HCT116 (cell line): ENCODE data around the gene CAMSAP3. TPM values are rescaled to one million over a fixed set of nuclear protein-coding genes. Genes with fewer than 3 reads are reported as not detected.

Experiments used
- ATAC-seq: fragments of 200-7000 bp; cut with Tn5 transposase; 2 replicates; pipeline ENCODE4 v1.9.1; 2020; ENCODE audit warnings: mild to moderate bottlenecking, moderate library complexity
- BruUV-seq: library from RNA; stranded (reverse); fragments of 400-500 nt; replicated peaks from 2 replicates; lab custom pipeline; 2021; lab: Mats Ljungman, UMichigan
- CTCF ChIA-PET: fragments of 300-600 bp; sonication (Branson Sonifier 250); formaldehyde crosslinking; loops from one replicate; lab custom pipeline; 2021; ENCODE audit warnings: antibody characterized with exemption; lab: Charles Lee
- POLR2A ChIA-PET: fragments of 300-600, 350-600 bp; sonication (Branson Sonifier 250); formaldehyde crosslinking; loops from one replicate; lab custom pipeline; 2021; ENCODE audit warnings: antibody characterized with exemption; lab: Charles Lee
- RAD21 ChIA-PET, 2 experiments: fragments of 300-600 bp; sonication (Branson Sonifier 250); formaldehyde crosslinking; loops; one replicate each; lab custom pipeline; 2023; ENCODE audit warnings: low total read pairs in 2 of 2; ENCODE audit not compliant: uncharacterized antibody in 2 of 2, unreplicated experiment in 2 of 2, low non-redundant PET in 1 of 2; lab: Charles Lee
- DNase-seq: peaks from one replicate; pipeline ENCODE4 v3.0.0-alpha.2; 2010; ENCODE audit warnings: low read depth, low spot score
- H2AFZ ChIP-seq: fragments of 200-600 bp; shearing (Covaris generic), sonication (generic); 2 replicates; pipeline ENCODE4 v1.6.1; 2017; ENCODE audit warnings: low read depth, mixed run types, mixed read lengths, antibody characterized with exemption, low read length; ENCODE audit not compliant: poor library complexity, severe bottlenecking
- H3K27ac ChIP-seq: 2 replicates; pipeline ENCODE4 v1.5.1; 2012; ENCODE audit warnings: low read depth, low read length
- H3K27me3 ChIP-seq: fragments of 200-600 bp; sonication (generic); 2 replicates; pipeline ENCODE4 v1.6.1; 2016; ENCODE audit warnings: mixed run types, low read length, mixed read lengths; ENCODE audit not compliant: insufficient read depth
- H3K36me3 ChIP-seq, 2 experiments: fragments of 200-500 bp in 1 of 2; fragments of 200-600 bp in 1 of 2; sonication (Bioruptor generic) in 1 of 2; sonication (generic) in 1 of 2; 2 replicates each; pipeline versions ENCODE4 v1.5.1 to v1.6.1; 2014 to 2016; ENCODE audit warnings: low read length in 2 of 2, inconsistent platforms in 1 of 2, mixed read lengths in 1 of 2, mixed run types in 1 of 2; ENCODE audit not compliant: insufficient read depth in 2 of 2, control insufficient read depth in 1 of 2
- H3K4me1 ChIP-seq, 2 experiments: fragments of 200-600 bp in 1 of 2; sonication (generic) in 1 of 2; 2 replicates each; pipeline versions ENCODE4 v1.5.1 to v1.6.1; 2012 to 2017; ENCODE audit warnings: low read length in 2 of 2, inconsistent platforms in 1 of 2, mild to moderate bottlenecking in 1 of 2, mixed read lengths in 1 of 2, mixed run types in 1 of 2, moderate library complexity in 1 of 2; ENCODE audit not compliant: insufficient read depth in 2 of 2, control insufficient read depth in 1 of 2
- H3K4me2 ChIP-seq: fragments of 200-600 bp; sonication (generic); 2 replicates; pipeline ENCODE4 v1.6.1; 2017; ENCODE audit warnings: mixed run types, low read length, mixed read lengths
- H3K4me3 ChIP-seq, 2 experiments: fragments of 200-600 bp in 1 of 2; sonication (generic) in 1 of 2; replicated peaks in 1 of 2; 2 replicates each; pipeline ENCODE4 v1.5.1; 2011 to 2016; ENCODE audit warnings: low read length in 2 of 2, control low read depth in 1 of 2, low read depth in 1 of 2, mild to moderate bottlenecking in 1 of 2, mixed read lengths in 1 of 2, mixed run types in 1 of 2
- H3K79me2 ChIP-seq: fragments of 200-600 bp; sonication (generic); 2 replicates; pipeline ENCODE4 v1.6.1; 2017; ENCODE audit warnings: mild to moderate bottlenecking, mixed run types, low read length, moderate library complexity, mixed read lengths; ENCODE audit not compliant: insufficient read depth
- H3K9ac ChIP-seq: fragments of 200-600 bp; sonication (generic); 2 replicates; pipeline ENCODE4 v1.6.1; 2016; ENCODE audit warnings: low read length, mixed read lengths
- H3K9me2 ChIP-seq: fragments of 200-600 bp; sonication (generic), shearing (Covaris generic); 2 replicates; pipeline ENCODE4 v1.6.1; 2017; ENCODE audit warnings: mixed run types, mild to moderate bottlenecking, moderate library complexity; ENCODE audit not compliant: insufficient read depth
- H3K9me3 ChIP-seq, 2 experiments: fragments of 200-500 bp in 1 of 2; fragments of 200-600 bp in 1 of 2; sonication (Bioruptor generic) in 1 of 2; sonication (generic) in 1 of 2; 2 replicates each; pipeline ENCODE4 v1.6.1; 2014 to 2017; ENCODE audit warnings: low read length in 2 of 2, mixed read lengths in 2 of 2, inconsistent platforms in 1 of 2, low read depth in 1 of 2, mild to moderate bottlenecking in 1 of 2, mixed run types in 1 of 2, moderate library complexity in 1 of 2; ENCODE audit not compliant: control insufficient read depth in 1 of 2, insufficient read depth in 1 of 2
- H4K20me1 ChIP-seq: fragments of 200-600 bp; sonication (generic), shearing (Covaris generic); 2 replicates; pipeline ENCODE4 v1.6.1; 2017; ENCODE audit warnings: mixed run types, mild to moderate bottlenecking, moderate library complexity; ENCODE audit not compliant: insufficient read depth
- ATF3 ChIP-seq: IDR thresholded peaks from 2 replicates; pipeline ENCODE4 v1.6.1; 2012
- CEBPB ChIP-seq: IDR thresholded peaks from 2 replicates; pipeline ENCODE4 v1.6.1; 2012; ENCODE audit warnings: low read depth
- CTCF ChIP-seq, 3 experiments: fragments of 200-600 bp in 1 of 3; sonication (generic) in 1 of 3; IDR thresholded peaks in 2 of 3; conservative IDR thresholded peaks in 1 of 3; 2 replicates each; pipeline ENCODE4 v1.5.1; 2012 to 2017; ENCODE audit warnings: low read depth in 2 of 3, low read length in 2 of 3, antibody characterized with exemption in 1 of 3, borderline replicate concordance in 1 of 3, control low read depth in 1 of 3, mild to moderate bottlenecking in 1 of 3, mixed read lengths in 1 of 3, mixed run types in 1 of 3, moderate library complexity in 1 of 3; ENCODE audit not compliant: insufficient read depth in 1 of 3
- EGR1 ChIP-seq: IDR thresholded peaks from 2 replicates; pipeline ENCODE4 v1.6.1; 2012; ENCODE audit warnings: low read depth
- ELF1 ChIP-seq: IDR thresholded peaks from 2 replicates; pipeline ENCODE4 v1.6.1; 2012; ENCODE audit warnings: low read depth, borderline replicate concordance
- FOSL1 ChIP-seq: IDR thresholded peaks from 2 replicates; pipeline ENCODE4 v1.6.1; 2012; ENCODE audit warnings: low read depth
- MAX ChIP-seq: IDR thresholded peaks from 2 replicates; pipeline ENCODE4 v1.6.1; 2012
- POLR2A ChIP-seq: IDR thresholded peaks from 2 replicates; pipeline ENCODE4 v1.7.0; 2011; ENCODE audit warnings: borderline replicate concordance; ENCODE audit not compliant: insufficient read depth, insufficient read length; ENCODE audit errors: extremely low read depth
- REST ChIP-seq: IDR thresholded peaks from 2 replicates; pipeline ENCODE4 v1.6.1; 2012; ENCODE audit warnings: low read depth
- SIN3A ChIP-seq: IDR thresholded peaks from 2 replicates; pipeline ENCODE4 v1.6.1; 2012; ENCODE audit warnings: low read depth
- SRF ChIP-seq: IDR thresholded peaks from 2 replicates; pipeline ENCODE4 v1.6.1; 2012; ENCODE audit warnings: low read depth
- TCF7L2 ChIP-seq: IDR thresholded peaks from 2 replicates; pipeline ENCODE4 v1.7.0; 2011; ENCODE audit warnings: borderline replicate concordance, inconsistent platforms; ENCODE audit not compliant: insufficient read depth, insufficient read length; ENCODE audit errors: extremely low read depth
- YY1 ChIP-seq: IDR thresholded peaks from 2 replicates; pipeline ENCODE4 v1.6.1; 2011; ENCODE audit warnings: low read length, low read depth, moderate library complexity, mild to moderate bottlenecking; ENCODE audit not compliant: insufficient replicate concordance; ENCODE audit errors: extremely low read depth
- intact Hi-C: fragments of 100-400 bp; cut with micrococcal nuclease; formaldehyde crosslinking; loops from 2 replicates; pipeline ENCODE4 v1.10.0; 2022
- total RNA-seq: library from RNA; stranded (reverse); gene quantifications from one replicate; pipeline ENCODE4 v1.2.1, GENCODE V29; 2021; ENCODE audit not compliant: unreplicated experiment

CAMSAP3 gene
- total RNA-seq, 1 experiment from 2014 or later = 24.0 TPM

- Histone ChIP-seq H4K20me1 (no peaks in the 10 kb centered on the region), H3K27me3 (no peaks in the 10 kb centered on the region), H3K4me2 (no peak overlapping the region)
- intact Hi-C loops = no loop called here
- POLR2A ChIA-PET = no interaction called here
- TF ChIP-seq ELF1 (no peak), YY1 (no peak), ATF3 (no peak), FOSL1 (no peak), SIN3A (no peak), TCF7L2 (no peak), SRF (no peak), MAX (no peak), CEBPB (no peak), POLR2A (no peak), EGR1 (no peak), CTCF (IDR thresholded peaks at IDR 0.05 in 2 of 3, conservative IDR thresholded peaks at IDR 0.05 in 1 of 3; ENCODE audit: borderline replicate concordance in 1 of 3, insufficient read depth in 1 of 3, low read depth in 2 of 3, low read length in 2 of 3) (no peak), REST (no peak)
- TF ChIP-seq, all 23 proteins: peak for 0
- Histone ChIP-seq H3K4me1 (peaks cover 3 to 12% of the 10 kb centered on the region in 2 experiments), H3K9me3 (no peaks in the 10 kb centered on the region), H3K9me2 (no peaks in the 10 kb centered on the region), H3K9ac (no peak overlapping the region), H2AFZ (no peak overlapping the region), H3K4me3 (no peak overlapping the region), H3K36me3 (no peaks in the 10 kb centered on the region), H3K79me2 (no peaks in the 10 kb centered on the region), H3K27ac (no peak overlapping the region)
- DNase-seq (no peak), ATAC-seq (no peak)
- no TSS peak for BruUV-seq
- CTCF ChIA-PET = interaction anchor here (1.0 kb wide), 1 partner anchor 25 kb away, joined by 4 read pairs; the partner anchor contains the start of gene TRAPPC5
- RAD21 ChIA-PET = no interaction called here
Observed at GRCh38 chr19:7655581-7655980, 59.9 kb downstream of the CAMSAP3 start.
